ENCODE measurements around the gene CEP85L.

The CEP85L gene

DNA sequence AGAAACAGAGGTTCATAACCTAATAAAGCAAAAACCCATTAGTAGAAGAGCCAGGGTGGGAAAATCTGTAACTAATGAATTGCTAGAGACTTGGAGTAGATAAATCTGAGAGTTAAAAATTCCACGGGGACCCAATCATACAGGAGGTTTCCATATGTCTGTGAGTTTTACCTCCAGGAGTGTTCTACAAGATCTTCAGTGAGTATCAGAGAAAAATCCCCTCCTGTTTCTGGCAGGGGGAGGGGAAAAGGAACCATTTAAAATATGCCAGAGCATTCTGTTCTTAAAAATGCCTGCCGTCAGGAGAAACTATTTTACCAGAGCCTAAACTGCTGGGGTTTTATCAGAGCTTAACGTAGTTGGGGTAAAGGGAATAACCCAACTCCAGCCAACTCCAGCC is 157.3 kb downstream of the CEP85L start:
- no peak for DNase-seq (ENCODE audit: extremely low read depth, low read depth)
- H3K4me3 ChIP-seq (replicated peaks; ENCODE audit: low read depth, low read length), result no peak overlapping the region
- TF ChIP-seq, protein P1, sequence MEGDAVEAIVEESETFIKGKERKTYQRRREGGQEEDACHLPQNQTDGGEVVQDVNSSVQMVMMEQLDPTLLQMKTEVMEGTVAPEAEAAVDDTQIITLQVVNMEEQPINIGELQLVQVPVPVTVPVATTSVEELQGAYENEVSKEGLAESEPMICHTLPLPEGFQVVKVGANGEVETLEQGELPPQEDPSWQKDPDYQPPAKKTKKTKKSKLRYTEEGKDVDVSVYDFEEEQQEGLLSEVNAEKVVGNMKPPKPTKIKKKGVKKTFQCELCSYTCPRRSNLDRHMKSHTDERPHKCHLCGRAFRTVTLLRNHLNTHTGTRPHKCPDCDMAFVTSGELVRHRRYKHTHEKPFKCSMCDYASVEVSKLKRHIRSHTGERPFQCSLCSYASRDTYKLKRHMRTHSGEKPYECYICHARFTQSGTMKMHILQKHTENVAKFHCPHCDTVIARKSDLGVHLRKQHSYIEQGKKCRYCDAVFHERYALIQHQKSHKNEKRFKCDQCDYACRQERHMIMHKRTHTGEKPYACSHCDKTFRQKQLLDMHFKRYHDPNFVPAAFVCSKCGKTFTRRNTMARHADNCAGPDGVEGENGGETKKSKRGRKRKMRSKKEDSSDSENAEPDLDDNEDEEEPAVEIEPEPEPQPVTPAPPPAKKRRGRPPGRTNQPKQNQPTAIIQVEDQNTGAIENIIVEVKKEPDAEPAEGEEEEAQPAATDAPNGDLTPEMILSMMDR (IDR thresholded peaks at IDR 0.05; ENCODE audit: low read depth, low read length, missing control alignments), result no peak

DNA sequence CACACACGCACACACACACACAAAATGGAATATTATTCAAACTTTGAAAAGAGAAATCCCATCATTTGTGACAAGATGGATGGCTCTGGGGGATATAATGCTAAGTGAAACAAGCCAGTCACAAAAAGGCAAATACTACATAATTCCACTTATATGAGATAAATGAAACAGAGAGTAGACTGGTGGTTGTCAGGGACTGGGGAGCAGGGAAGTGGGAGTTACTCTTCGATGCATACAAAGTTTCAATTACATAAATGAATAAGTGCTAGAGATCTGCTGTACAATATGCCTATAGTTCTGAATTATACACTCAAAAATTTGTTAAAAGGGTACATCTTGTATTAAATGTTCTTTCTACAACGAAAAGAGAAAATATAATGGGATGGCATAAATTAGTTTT is 161.4 kb downstream of the CEP85L start:
- TF ChIP-seq, protein P1 (IDR thresholded peaks at IDR 0.05; ENCODE audit: low read depth, low read length, missing control alignments), result no peak
- no peak for DNase-seq (ENCODE audit: extremely low read depth, low read depth)
- H3K4me3 ChIP-seq (replicated peaks; ENCODE audit: low read depth, low read length), result no peak overlapping the region

DNA sequence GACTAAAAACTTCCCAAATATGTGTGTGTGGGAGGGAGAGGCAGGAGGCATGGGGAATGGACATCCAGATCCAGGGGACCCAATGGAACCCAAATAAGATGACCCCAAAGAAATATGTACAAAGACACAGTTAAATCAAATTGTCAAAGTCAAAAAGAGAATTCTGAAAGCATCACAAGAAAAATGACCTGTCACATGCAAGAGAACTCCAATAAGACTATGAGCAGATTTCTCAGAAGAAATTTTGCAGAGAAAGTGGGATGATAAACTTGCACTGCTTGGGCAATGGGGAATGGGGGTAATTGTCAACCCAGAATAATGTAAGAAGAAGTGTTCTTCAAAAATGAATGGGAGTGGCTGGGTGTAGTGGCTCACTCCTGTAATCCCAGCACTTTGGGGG is 162.8 kb downstream of the CEP85L start:
- no peak overlapping the region for H3K4me3 ChIP-seq (replicated peaks; ENCODE audit: low read depth, low read length)
- TF ChIP-seq, protein P1 (IDR thresholded peaks at IDR 0.05; ENCODE audit: low read depth, low read length, missing control alignments), result no peak
- DNase-seq (ENCODE audit: extremely low read depth, low read depth), result no peak

DNA sequence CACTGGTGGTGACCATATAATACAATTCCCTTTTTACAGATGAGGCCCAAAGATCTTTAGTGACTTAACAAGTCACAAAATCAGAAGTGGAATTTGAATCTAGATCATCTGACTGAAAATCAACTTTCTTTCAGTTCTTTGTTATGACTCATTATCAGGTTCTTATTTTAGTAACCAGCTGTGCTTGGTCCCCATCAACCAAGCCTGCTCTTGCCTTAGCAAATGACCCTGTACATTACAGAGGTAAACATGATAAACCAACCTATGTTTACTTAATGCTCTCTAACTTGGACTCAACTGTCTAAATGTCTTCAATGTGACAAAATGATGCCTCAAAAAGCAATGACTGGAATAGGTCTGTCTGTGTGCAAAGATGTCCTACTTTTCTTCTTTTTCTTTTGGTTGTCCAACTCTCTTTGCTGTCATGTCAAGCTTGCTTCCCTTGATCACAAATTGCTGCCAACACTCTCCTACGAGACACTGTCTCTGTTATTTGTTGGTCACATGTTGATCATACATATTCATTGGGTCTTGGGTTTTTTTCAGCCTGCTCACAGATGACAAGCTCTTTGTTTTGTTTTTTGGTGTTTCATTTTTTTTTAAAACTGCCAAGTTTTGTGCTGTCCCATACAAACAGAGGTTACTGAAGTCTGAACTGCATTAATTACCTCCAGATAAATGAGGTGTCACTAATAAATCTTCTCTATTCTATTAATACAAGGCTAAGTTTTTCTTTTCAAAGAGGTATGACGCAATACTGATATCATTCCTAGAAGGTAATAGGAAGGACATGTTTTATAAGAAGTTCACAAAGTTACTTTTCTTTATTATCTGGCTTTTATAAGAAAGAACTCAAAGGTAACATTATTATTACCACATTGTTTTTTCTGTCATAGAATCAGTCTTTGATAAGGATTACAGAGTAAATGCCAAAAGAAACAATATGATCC is 165.5 kb downstream of the CEP85L start:
- no peak overlapping the region for H3K4me3 ChIP-seq (replicated peaks; ENCODE audit: low read depth, low read length)
- no peak for DNase-seq (ENCODE audit: extremely low read depth, low read depth)
- TF ChIP-seq, protein P1 (IDR thresholded peaks at IDR 0.05; ENCODE audit: low read depth, low read length, missing control alignments), result no peak

DNA sequence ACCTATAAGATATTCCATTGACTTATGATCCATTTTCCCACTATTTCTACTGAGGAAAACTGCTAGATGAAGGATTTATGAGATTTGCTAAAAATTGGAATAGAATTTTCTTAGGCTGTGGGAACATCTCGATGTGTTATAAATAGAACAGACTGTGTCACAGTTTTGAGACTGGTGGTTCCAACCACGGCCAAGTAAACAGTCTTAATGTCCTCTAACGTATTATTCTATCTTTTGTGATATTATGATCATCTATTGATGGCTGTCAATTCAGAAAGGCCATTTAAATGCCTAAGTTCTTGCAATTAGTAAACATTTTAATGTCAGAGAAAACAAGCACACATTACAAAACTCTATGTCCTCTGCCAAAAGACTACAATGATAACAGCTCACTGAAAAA is 174.8 kb downstream of the CEP85L start:
- TF ChIP-seq, protein P1 (IDR thresholded peaks at IDR 0.05; ENCODE audit: low read depth, low read length, missing control alignments), result no peak
- DNase-seq (ENCODE audit: extremely low read depth, low read depth), result no peak
- H3K4me3 ChIP-seq (replicated peaks; ENCODE audit: low read depth, low read length), result no peak overlapping the region

DNA sequence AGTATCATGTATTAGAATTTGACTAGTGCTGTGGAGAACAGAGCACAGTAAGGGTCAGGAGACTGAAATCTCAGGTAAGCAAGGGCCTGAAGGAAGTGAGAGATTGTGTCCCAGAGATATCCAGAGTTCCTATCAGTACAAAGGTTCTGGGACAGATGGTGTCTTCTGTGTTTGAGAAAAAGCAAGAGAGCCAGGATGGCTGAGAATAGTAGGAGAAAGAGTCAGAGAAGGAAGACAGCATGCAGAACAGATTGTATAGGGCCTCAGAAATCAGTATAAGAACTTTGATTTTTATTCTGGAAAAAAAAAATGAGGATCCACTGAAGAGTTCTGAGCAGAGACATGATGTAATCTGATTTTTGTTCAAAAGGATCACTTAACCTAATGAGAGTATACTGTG is 178.1 kb downstream of the CEP85L start:
- no peak overlapping the region for H3K4me3 ChIP-seq (replicated peaks; ENCODE audit: low read depth, low read length)
- no peak for DNase-seq (ENCODE audit: extremely low read depth, low read depth)
- TF ChIP-seq, protein P1 (IDR thresholded peaks at IDR 0.05; ENCODE audit: low read depth, low read length, missing control alignments), result no peak

All from HFF-Myc (cell line).